SK-N-SH (cell line): ENCODE measurements around the gene GCC1.

Source experiments
- CHD2 ChIP-seq: fragments of 150-350 bp; IDR thresholded peaks from 2 replicates; pipeline ENCODE4 v1.6.1; 2018; ENCODE audit warnings: low read length; ENCODE audit not compliant: partially characterized antibody
- CTCF ChIP-seq: fragments of 200-600 bp; sonication (generic); IDR thresholded peaks from 2 replicates; pipeline ENCODE4 v1.6.1; 2017; ENCODE audit warnings: antibody characterized with exemption, mild to moderate bottlenecking, moderate library complexity
- EP300 ChIP-seq, 2 experiments: IDR thresholded peaks; 2 replicates each; pipeline versions ENCODE4 v1.4.0 to v1.6.1; 2012; ENCODE audit warnings: borderline replicate concordance in 1 of 2, low read depth in 1 of 2, low read length in 1 of 2
- EZH2phosphoT487 ChIP-seq: fragments of 200-600 bp; sonication (generic); IDR thresholded peaks from 2 replicates; pipeline ENCODE4 v1.6.1; 2017; ENCODE audit warnings: low read depth, mixed run types, mild to moderate bottlenecking, antibody characterized with exemption, moderate library complexity, borderline replicate concordance
- FOXJ3 ChIP-seq: sonication (generic); formaldehyde crosslinking; IDR thresholded peaks from 2 replicates; pipeline ENCODE4 v1.5.1; 2020; ENCODE audit warnings: mild to moderate bottlenecking, missing genetic modification reagents
- FOXM1 ChIP-seq: IDR thresholded peaks from 2 replicates; pipeline ENCODE4 v1.4.0; 2012; ENCODE audit warnings: low read depth, mild to moderate bottlenecking
- NRF1 ChIP-seq: IDR thresholded peaks from 2 replicates; pipeline ENCODE4 v1.6.1; 2012; ENCODE audit warnings: low read depth, mild to moderate bottlenecking, low read length
- POLR2AphosphoS5 ChIP-seq: IDR thresholded peaks from 2 replicates; pipeline ENCODE4 v1.6.1; 2012; ENCODE audit warnings: low read depth, low read length
- RXRA ChIP-seq: IDR thresholded peaks from 2 replicates; pipeline ENCODE4 v1.4.0; 2012; ENCODE audit warnings: low read depth, mild to moderate bottlenecking, borderline replicate concordance
- SMC3 ChIP-seq: IDR thresholded peaks from 2 replicates; pipeline ENCODE4 v1.6.1; 2012; ENCODE audit warnings: low read depth, low read length, improper control_type of control experiment
- TAF1 ChIP-seq: IDR thresholded peaks from 2 replicates; pipeline ENCODE4 v1.6.1; 2012; ENCODE audit warnings: low read depth, mild to moderate bottlenecking, low read length, moderate library complexity, borderline replicate concordance
- YY1 ChIP-seq: IDR thresholded peaks from 2 replicates; pipeline ENCODE4 v1.4.0; 2012; ENCODE audit warnings: low read depth, mild to moderate bottlenecking
- ZBTB33 ChIP-seq: IDR thresholded peaks from 2 replicates; pipeline ENCODE4 v1.4.0; 2012; ENCODE audit warnings: low read depth, borderline replicate concordance
- TF ChIP-seq, protein P1 (sequence below): IDR thresholded peaks from 2 replicates; pipeline ENCODE4 v1.4.0; 2012; ENCODE audit warnings: low read depth

DNA sequence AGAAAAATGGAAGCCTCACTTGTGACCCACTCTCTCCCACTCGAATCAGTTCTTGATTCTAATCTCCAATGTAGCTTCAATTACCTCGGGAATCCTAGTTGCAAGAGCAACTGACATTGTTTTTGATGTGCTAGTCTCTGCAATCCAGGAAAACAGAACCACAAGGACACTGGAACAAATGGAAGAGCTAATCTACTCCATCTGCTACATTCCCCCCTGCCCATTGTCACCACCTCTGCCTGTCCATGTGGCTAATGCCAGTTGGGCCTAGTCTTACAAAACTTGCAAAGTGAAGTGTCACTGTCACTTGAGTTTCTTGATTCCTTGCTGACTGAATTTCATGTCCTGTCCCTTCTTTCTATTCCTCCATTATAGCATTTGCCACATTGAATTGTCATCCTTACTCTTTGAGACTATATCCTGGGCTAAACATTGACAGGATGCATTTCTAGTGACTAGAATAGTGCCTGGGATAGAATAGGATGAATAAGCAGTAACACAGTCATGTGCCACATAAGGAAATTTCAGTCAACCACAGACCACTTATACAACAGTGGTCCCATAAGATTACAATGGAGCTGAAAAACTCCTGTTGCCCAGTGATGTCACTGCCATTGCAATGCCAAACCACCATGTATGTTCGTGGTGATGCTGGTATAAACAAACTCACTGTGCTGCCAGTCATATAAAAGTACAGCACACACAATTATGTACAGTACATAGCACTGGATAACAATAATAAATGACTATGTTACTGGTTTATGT lies 13.5 kb downstream of the GCC1 start:
- TF ChIP-seq YY1 (no peak), CTCF (no peak), POLR2AphosphoS5 (no peak), FOXM1 (no peak), NRF1 (no peak), EP300 (IDR thresholded peaks at IDR 0.05; ENCODE audit: borderline replicate concordance in 1 of 2, low read depth in 1 of 2, low read length in 1 of 2) (no peak), EZH2phosphoT487 (no peak), SMC3 (no peak), RXRA (no peak), CHD2 (no peak), TAF1 (no peak), FOXJ3 (no peak), ZBTB33 (no peak)
- TF ChIP-seq, protein P1, sequence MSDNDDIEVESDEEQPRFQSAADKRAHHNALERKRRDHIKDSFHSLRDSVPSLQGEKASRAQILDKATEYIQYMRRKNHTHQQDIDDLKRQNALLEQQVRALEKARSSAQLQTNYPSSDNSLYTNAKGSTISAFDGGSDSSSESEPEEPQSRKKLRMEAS: no peak
